NCI-H446 (cell line): ENCODE measurements around the gene TNNT2.

Experiments used
- DNase-seq, 2 experiments: peaks; one replicate each; lab custom pipeline; 2025; lab: John Stamatoyannopoulos, UW

The TNNT2 gene

DNA sequence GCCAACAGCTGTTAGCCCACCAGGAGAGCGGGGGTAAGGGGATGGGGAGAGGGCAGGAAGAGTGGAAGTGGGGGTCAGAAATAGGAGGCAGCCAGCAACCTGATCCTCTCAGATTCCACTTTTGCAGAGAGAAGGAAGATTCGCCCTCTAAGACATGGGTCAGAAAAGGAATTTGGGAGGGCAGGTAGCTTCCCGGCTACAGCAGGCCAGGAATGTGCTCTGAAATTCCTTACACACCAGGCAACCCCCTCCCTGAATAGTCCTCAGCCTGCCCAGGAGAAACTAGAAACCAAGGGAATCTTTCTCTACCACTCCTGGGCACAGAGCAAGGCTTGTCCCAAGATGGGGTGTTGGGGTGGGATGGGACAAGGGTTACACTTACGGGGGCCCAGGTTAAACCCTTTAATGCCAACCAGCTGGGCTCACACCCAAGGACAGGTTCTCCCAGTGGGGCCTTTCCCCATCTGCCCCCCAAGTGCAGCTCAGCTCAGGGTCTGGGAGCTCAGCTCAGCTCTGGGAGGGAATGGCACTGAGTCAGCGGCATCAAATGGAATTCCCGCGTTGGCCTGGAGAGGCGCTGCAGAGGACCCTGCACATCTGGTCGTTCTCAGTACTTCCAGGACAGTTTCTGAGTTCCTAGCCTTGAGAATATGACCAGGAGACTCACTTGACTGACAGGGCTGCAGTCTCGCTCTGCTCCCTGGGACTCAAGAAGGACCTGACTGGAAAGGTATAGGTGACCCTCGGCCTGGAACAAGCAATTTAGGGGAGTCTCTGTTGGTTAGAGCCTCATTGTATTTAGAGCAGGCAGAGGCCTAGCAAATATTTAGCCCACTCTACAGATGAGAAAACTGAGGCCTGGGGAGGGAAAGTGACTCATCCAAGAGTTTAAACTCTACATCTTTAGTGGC is 761 bp downstream of the TNNT2 start:
- DNase-seq: no peak

DNA sequence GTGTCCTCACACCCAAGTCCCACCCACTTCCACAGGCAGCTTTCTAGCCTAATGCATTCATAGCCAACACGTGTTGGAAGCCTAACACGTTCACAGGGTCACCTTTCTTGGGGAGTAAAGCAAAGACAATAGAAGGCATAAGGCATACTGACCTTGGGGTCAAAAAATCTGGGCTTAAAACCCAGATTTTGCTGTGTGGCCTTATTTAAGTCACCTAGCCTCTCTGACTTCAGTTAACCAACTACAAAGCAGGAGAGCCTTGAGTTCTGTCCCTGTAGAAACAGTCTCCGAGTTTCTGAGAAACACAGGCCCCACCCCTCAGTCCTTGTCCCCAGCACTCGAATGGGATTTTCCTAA is 1.4 kb downstream of the TNNT2 start:
- DNase-seq: no peak

GRCh38 chr1:201375169-201375568 is 2.3 kb downstream of the TNNT2 start:
- DNase-seq: no peak

DNA sequence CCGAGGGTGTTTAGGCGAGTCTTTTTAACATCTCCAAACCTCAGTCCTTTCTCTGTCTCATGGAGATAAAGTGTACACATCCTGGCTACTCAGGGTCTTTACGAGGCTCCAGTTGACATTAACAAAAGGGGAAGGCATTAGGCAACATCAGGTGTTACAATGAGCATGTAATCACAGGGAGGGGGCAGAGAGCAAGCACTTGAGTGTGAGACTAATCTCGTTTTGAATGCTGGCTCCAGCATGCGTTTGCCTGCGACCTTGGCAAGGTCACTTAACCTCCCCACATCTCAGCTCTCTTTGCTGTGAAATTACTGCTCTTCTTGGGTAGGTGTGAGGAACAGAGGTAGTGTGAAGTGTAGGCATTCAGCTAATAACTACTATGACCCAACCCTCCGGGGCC is 3.1 kb downstream of the TNNT2 start:
- DNase-seq: no peak

- no peak for DNase-seq
Observed at GRCh38 chr1:201371792-201372191, 5.7 kb downstream of the TNNT2 start.

DNA sequence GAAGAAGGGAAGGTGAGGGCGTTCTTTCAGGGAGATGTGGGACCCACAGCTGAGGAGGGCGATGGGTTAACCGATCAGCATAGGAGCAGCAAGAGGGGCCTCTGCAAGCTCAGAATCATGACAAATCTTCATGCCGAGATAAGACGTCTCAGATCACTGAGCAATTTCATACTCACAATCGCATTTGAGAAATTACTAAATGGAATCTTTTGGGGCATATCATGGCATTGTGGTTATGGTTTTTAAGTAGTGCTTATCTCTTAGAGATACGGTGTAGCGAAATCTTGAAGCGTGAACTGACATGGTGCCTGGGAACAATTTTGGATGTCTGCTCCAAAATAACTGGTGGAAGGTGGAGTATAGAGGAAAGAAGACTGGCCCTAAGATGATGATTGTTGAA is 6.2 kb downstream of the TNNT2 start:
- DNase-seq: no peak

DNA sequence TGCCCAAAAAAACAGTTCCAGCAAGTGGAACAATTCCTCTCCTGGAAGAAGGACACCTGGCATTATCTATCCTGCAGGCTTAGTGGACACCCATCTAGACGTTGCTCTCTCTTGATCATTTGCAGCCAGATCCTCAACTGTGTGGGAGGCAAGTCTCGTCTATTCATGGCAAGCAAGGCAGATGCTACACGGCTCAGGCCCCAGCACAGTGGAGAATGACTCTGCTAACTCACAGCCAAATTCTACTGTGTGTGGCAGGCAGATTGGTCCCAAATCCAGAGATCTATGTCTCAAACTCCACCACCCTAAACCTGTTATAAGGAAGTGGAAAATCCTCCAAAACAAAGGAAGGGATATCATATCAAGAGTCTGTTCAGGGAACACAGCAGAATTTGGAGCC is 7.0 kb downstream of the TNNT2 start:
- DNase-seq: no peak

DNA sequence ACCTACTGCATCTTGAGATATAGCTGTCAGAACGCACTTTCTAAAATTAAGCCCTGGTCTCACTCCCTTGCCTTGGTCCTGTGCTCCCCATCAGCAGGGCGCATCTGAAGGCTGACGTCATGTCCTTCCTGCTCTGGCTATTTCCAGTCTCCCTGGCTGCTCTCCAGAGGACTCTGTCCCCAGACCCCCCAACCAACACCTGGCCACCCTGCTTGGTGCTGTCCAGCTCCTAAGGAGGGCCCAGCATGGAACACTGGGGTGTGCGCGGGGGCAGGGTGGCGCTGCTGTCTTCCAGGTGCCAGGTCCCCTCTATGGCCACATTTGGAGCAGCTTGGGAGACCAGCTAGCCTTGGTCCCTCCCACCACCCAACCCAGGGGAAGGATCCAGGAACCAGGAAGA is 8.3 kb downstream of the TNNT2 start:
- DNase-seq: no peak

- DNase-seq: no peak
Observed at GRCh38 chr1:201366696-201367095, 10.8 kb downstream of the TNNT2 start.

DNA sequence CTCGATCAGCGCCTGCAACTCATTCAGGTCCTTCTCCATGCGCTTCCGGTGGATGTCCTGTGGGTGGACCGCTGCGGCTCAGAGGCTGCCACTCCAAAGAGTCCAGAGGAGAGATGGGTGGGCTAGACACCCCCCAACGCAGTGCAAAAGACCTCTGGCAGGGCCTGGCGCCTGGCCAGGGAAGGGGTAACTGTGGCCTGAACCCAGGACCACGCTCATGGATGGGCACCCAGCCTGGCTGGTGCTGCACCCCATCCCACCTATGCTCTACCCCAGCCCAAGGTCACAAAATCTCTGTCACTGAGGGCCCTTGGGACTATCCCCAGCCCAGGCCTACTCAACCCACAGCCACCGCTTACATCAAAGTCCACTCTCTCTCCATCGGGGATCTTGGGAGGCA is 12.2 kb downstream of the TNNT2 start:
- DNase-seq: no peak

GRCh38 chr1:201364808-201365105 is 12.7 kb downstream of the TNNT2 start:
- no peak for DNase-seq

GRCh38 chr1:201363467-201363866 is 14.0 kb downstream of the TNNT2 start:
- no peak for DNase-seq

GRCh38 chr1:201362906-201363305 is 14.6 kb downstream of the TNNT2 start:
- no peak for DNase-seq

GRCh38 chr1:201361652-201362504 is 15.6 kb downstream of the TNNT2 start:
- peak in 1 of 2 experiments; percentile 72 for DNase-seq

- DNase-seq: no peak
Observed at GRCh38 chr1:201360901-201361651, 16.4 kb downstream of the TNNT2 start.

DNA sequence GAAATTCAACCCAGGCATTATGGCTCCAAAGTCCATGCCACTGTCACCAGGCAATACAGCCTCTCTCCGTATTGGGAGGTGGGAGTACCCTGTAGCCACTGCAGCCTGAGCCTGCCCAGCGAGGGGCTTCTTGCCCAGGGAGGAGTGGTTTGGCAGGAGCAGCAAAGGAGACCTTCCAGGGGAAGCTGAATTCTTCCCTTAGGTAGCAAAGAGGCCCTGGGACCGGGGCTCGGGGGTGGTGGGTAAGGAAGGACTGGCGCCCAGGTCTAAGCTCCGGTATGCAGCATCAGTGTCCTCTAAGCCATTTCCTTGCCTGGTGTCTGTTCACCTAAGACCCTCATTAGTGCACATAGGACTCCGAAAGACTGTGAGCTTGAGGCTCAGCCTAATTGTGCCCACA is 17.0 kb downstream of the TNNT2 start:
- no peak for DNase-seq

- DNase-seq: no peak
Observed at GRCh38 chr1:201359873-201360210, 17.6 kb downstream of the TNNT2 start.

GRCh38 chr1:201359031-201359872 is 18.2 kb downstream of the TNNT2 start:
- no peak for DNase-seq

GRCh38 chr1:201358596-201358995 is 18.9 kb downstream of the TNNT2 start:
- no peak for DNase-seq

DNA sequence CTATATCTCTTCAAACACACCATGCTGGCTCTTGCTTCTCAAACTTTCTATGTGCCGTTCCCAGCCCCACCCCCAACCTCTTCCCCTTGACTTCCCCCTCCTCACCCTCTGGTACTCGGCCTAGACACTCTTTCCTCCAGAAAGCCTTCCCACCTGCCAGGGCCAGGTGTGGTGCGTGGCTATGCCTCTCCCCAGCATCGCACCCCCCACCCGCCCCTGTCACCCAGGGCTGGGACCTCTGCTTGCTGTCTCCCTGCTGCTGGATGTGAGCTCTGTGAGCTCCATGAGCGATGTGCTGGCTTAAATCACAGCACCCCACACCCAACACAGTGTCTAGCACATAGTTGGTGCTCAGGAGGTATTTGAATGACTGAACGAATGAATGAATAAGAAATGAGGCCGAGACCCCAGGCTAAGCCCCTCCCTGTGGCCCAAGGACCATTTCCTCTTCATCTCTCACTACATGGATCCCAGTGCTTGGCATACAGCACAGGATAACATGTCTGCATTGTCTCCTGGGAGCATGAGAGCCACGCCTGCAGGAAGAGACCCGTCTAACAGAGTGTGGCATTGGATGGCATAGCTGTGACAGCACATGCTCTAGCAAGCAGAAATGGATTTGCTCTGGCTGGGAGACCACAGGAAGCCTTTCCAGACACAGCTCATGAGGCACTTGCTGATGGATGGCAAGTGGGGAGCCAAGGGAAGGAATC is 19.7 kb downstream of the TNNT2 start:
- no peak for DNase-seq

DNA sequence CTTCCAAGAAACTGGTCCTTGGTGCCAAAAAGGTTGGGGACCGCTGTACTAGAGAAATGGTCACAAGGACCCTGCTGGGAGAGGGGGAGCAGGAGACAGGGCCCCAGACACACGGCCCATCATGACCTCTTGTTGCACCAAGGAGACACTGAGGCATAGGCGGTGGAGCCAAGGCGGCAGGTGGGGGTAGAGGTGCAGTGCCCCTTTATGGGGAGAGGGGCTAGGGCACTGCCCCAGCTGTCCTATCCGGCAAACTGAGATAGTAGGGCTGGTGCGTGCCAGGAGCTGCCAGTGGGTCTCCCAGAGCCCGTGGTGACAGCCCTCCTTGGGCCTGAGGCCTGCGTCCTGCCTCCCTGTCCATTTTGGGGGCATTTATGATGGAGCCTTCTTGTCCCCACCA is 20.3 kb downstream of the TNNT2 start:
- no peak for DNase-seq
